ENCODE data around the gene PDE4D.

DNA sequence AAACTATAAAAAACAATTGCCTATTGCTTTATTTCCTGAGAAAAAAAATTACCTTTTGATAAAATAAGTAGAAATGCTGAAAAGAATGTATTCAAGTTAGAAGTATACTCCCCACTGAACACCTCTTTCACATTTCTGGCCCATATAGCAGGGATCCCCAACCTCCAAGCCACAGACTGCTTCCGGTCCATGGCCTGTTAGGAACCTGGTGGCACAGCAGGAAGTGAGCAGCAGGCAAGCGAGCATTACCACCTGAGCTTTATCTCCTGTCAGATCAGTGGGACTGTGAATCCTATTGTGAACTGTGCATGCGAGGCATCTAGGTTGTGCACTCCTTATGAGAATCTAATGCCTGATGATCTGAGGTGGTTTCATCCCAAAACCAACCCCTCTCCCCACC, 746.8 kb downstream of the PDE4D start:
- TF ChIP-seq, protein P1, sequence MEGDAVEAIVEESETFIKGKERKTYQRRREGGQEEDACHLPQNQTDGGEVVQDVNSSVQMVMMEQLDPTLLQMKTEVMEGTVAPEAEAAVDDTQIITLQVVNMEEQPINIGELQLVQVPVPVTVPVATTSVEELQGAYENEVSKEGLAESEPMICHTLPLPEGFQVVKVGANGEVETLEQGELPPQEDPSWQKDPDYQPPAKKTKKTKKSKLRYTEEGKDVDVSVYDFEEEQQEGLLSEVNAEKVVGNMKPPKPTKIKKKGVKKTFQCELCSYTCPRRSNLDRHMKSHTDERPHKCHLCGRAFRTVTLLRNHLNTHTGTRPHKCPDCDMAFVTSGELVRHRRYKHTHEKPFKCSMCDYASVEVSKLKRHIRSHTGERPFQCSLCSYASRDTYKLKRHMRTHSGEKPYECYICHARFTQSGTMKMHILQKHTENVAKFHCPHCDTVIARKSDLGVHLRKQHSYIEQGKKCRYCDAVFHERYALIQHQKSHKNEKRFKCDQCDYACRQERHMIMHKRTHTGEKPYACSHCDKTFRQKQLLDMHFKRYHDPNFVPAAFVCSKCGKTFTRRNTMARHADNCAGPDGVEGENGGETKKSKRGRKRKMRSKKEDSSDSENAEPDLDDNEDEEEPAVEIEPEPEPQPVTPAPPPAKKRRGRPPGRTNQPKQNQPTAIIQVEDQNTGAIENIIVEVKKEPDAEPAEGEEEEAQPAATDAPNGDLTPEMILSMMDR (conservative IDR thresholded peaks at IDR 0.05; ENCODE audit: low read depth, low read length), result no peak
- TF ChIP-seq EZH2 (IDR thresholded peaks at IDR 0.05; ENCODE audit: borderline replicate concordance, low read depth, low read length, poor library complexity, severe bottlenecking), result no peak
